VCaP (cell line): ENCODE results near the gene ITGA4.

Experiments
- H3K27ac ChIP-seq: fragments of 450-650 bp; 2 replicates; pipeline ENCODE4 v1.5.1; 2017
- CTCF ChIP-seq: fragments of 450-650 bp; conservative IDR thresholded peaks from 2 replicates; pipeline ENCODE4 v1.5.1; 2017; ENCODE audit warnings: mild to moderate bottlenecking, moderate library complexity

The ITGA4 gene

DNA sequence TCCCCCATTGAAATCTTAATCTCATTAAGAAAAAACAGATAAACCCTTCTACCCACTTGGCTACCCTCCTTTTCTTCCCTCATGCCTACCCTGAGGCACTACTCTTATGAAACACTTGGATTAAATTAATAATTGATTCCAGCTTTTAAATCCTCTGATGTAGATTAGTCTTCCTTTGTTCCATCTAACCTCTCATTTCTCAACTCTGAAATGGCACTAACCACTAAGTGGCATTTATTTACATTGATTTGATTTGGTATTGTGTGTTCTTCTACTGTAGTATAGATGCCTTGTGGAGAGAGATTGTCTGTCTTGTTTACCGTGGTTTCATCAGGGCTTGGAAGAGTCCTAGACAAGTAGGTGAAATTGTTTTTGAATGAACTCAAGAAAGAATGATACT is 26.7 kb downstream of the ITGA4 start:
- no peak for TF ChIP-seq CTCF
- no peak overlapping the region for H3K27ac ChIP-seq

GRCh38 chr2:181484851-181485637 is 27.9 kb downstream of the ITGA4 start:
- TF ChIP-seq CTCF, result no peak
- H3K27ac ChIP-seq, result no peak overlapping the region

GRCh38 chr2:181485638-181485946 is 28.4 kb downstream of the ITGA4 start:
- peak overlapping the region; percentile 2; the same call in 1 of the 2 replicates for H3K27ac ChIP-seq
- no peak for TF ChIP-seq CTCF

DNA sequence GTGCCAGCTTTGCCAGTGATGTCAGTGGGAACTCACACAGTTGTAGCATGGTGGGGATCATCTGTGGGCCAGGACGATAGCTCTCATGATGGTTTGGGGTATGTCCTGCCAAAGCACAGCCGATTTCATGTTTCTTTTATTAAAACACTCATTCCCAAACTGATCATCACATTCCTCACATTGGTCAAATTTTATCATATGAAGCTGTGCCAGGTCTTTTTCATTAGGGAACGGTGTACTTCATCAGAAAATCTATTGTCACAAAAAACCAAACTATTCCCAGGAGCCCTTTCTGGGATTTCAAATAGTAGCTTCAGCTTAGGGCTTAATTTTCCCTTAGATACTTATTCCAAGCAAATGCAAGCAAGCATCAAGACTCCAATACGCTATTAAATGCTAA is 42.0 kb downstream of the ITGA4 start:
- H3K27ac ChIP-seq, result peak overlapping the region; percentile 23; the same call in 1 of the 2 replicates

GRCh38 chr2:181500201-181500600 is 43.0 kb downstream of the ITGA4 start:
- TF ChIP-seq CTCF, result no peak
- H3K27ac ChIP-seq, result peak overlapping the region; percentile 23; the same call in 1 of the 2 replicates

More for the DNA sequence above, 42.0 kb downstream of the ITGA4 start:
- TF ChIP-seq CTCF, result no peak

DNA sequence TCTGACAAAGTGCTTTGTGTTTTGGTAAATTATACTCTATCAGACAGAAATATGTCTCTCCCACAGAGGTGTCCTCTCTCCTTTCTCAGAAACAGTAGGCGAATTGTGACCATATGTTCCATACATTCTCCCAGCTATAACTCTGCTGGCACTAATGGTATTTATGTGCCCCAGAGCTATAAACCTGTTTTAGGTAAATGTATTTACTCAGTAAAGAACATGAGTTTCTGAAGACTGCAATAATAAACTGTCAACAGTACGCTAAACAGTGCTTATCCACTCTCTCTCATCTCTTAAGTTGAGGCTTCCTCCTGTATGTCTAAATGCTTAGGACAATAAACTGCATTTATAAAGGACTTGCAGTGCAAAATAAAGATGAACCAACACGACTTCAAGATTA is 58.5 kb downstream of the ITGA4 start:
- TF ChIP-seq CTCF, result no peak
- no peak overlapping the region for H3K27ac ChIP-seq

- H3K27ac ChIP-seq, result no peak overlapping the region
- no peak for TF ChIP-seq CTCF
These were observed 59.8 kb downstream of the ITGA4 start for GRCh38 chr2:181516992-181517391.
